NT2/D1 (cell line): ENCODE results near the gene TELO2.

ENCODE experiments used
- DNase-seq: peaks from one replicate; pipeline ENCODE4 v3.0.0-alpha.2; 2011; ENCODE audit warnings: low read depth, low spot score
- H3K27me3 ChIP-seq: 2 replicates; pipeline ENCODE4 v1.6.0; 2011; ENCODE audit warnings: mild to moderate bottlenecking; ENCODE audit not compliant: insufficient read length, insufficient read depth
- H3K36me3 ChIP-seq: 2 replicates; pipeline ENCODE4 v1.6.1; 2011; ENCODE audit warnings: mild to moderate bottlenecking, low read length, mixed read lengths; ENCODE audit not compliant: insufficient read depth, insufficient read length
- H3K4me1 ChIP-seq: 2 replicates; pipeline ENCODE4 v1.5.1; 2011; ENCODE audit not compliant: insufficient read depth, insufficient read length
- H3K4me3 ChIP-seq: 2 replicates; pipeline ENCODE4 v1.5.1; 2011; ENCODE audit warnings: low read depth; ENCODE audit not compliant: insufficient read length
- H3K9ac ChIP-seq: 2 replicates; pipeline ENCODE4 v1.6.0; 2011; ENCODE audit warnings: low read depth; ENCODE audit not compliant: insufficient read length
- H3K9me3 ChIP-seq: 2 replicates; pipeline ENCODE4 v1.5.1; 2011; ENCODE audit warnings: mild to moderate bottlenecking, low read length; ENCODE audit not compliant: insufficient read depth
- SUZ12 ChIP-seq: IDR thresholded peaks from 2 replicates; pipeline ENCODE4 v1.6.1; 2011; ENCODE audit not compliant: insufficient read length, insufficient read depth; ENCODE audit errors: extremely low read depth
- YY1 ChIP-seq: IDR thresholded peaks from 2 replicates; pipeline ENCODE4 v1.6.1; 2011; ENCODE audit not compliant: insufficient read length, insufficient read depth
- ZNF274 ChIP-seq: IDR thresholded peaks from 2 replicates; pipeline ENCODE4 v1.6.1; 2011; ENCODE audit warnings: mild to moderate bottlenecking, low read depth, low read length

TELO2 gene

DNA sequence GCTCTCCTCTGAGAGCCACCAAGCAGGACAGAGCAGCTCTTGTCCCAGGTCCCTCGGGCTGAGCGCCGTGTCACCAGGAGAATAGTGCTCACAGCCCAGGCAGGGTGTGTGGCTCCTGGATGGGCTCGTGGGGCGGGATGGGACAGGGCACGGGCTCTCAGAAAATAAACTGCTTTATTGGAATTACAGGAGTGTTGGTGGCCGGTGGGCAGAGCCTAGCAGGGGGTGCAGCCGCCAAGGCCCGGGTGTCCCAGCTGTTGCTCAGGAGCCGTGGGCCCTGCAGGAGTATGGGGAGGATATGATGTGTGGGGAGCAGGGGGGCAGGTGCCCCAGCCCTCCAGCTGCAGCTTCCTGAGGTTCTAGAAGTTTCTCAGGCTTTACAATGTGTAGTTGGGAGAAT, 17.1 kb downstream of the TELO2 start:
- no peak overlapping the region for H3K4me3 ChIP-seq
- DNase-seq = no peak

GRCh38 chr16:1510941-1511351, 17.8 kb downstream of the TELO2 start:
- no peak overlapping the region for H3K4me3 ChIP-seq
- no peak for DNase-seq
- H3K36me3 ChIP-seq = peaks cover 65% of the 10 kb centered on the region

More for the DNA sequence above, 17.1 kb downstream of the TELO2 start:
- peaks cover 7% of the 10 kb centered on the region for H3K4me1 ChIP-seq
- no peaks in the 10 kb centered on the region for H3K9me3 ChIP-seq
- TF ChIP-seq SUZ12 = no peak
- TF ChIP-seq YY1 = no peak
- no peak for TF ChIP-seq ZNF274
- no peak overlapping the region for H3K9ac ChIP-seq
- peaks cover 71% of the 10 kb centered on the region for H3K36me3 ChIP-seq
- no peaks in the 10 kb centered on the region for H3K27me3 ChIP-seq

DNA sequence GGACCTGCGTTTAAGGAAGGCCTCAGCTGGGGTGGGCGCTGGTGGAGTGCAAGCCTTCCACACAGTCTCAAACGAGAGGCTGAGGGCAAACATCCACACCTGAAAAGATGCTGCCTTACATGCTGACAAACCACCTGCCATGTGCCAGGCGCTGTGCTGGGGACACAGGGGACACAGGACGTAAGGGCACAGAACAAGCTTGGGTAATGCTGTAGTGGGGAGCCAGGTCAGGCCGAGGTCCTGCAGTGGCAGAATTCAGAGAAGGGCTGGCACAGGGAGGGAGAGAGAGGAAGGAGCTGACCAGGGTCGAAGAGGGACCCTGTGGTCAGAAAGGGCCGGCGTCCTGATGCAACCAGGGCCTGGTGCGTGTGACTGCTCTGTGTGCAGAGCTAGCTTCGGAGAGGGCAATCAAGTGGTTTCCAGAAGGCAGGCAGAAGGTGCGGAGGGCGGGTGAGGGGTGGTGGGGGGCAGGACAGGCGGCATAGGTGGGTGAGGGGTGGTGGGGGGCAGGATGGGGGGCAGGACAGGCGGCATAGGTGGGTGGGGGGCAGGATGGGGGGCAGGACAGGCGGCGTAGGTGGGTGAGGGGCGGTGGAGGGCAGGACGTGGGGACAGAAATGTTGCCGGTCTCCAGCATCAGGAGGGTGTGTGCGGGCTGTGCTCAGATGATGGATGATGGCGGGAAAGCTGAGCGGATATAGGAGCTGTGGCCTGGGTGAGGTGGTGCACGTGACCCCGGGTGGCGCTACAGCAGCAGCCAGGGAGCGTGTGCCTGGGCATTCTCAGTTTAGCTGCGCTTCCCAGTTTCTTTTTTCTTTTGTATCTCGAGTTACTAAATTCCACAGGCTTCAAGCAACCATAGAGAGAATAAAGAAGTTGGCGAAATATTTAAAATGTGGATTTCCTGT, 18.8 kb downstream of the TELO2 start:
- Histone ChIP-seq H3K4me1 (peaks cover 3% of the 10 kb centered on the region), H3K9ac (no peak overlapping the region), H3K27me3 (no peaks in the 10 kb centered on the region), H3K9me3 (no peaks in the 10 kb centered on the region), H3K36me3 (peaks cover 55% of the 10 kb centered on the region), H3K4me3 (no peak overlapping the region)
- no peak for DNase-seq
- no peak for TF ChIP-seq YY1

More at GRCh38 chr16:1510941-1511351, 17.8 kb downstream of the TELO2 start:
- Histone ChIP-seq H3K9me3 (no peaks in the 10 kb centered on the region), H3K27me3 (no peaks in the 10 kb centered on the region), H3K9ac (no peak overlapping the region), H3K4me1 (peaks cover 7% of the 10 kb centered on the region)
- TF ChIP-seq ZNF274 (no peak), SUZ12 (no peak), YY1 (no peak)

GRCh38 chr16:1512774-1513173, 19.6 kb downstream of the TELO2 start:
- H3K9ac ChIP-seq = no peak overlapping the region
- peaks cover 47% of the 10 kb centered on the region for H3K36me3 ChIP-seq
- peaks cover 3% of the 10 kb centered on the region for H3K4me1 ChIP-seq
- H3K4me3 ChIP-seq = no peak overlapping the region
- no peaks in the 10 kb centered on the region for H3K27me3 ChIP-seq
- TF ChIP-seq YY1 = no peak
- TF ChIP-seq SUZ12 = no peak
- TF ChIP-seq ZNF274 = no peak
- no peak for DNase-seq
- H3K9me3 ChIP-seq = no peaks in the 10 kb centered on the region

DNA sequence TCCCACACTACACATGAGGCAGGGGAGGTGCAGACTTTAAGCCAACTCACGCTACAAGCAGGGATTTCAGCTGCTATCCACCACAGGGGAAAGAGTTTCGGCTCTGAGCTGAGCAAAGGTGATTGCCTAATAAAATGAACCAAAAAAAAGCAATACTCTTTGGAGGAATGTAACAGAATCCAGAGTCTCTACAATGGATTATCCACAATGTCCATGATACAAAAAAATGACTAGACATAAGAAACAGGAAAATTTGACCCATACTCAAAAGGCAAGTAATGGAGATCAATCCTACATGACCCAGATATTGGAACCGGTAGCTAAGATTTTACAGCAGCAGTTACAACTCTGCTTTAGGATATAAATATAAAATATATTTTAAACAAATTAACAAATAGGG, 21.3 kb downstream of the TELO2 start:
- no peak for DNase-seq
- TF ChIP-seq SUZ12 (no peak), ZNF274 (no peak), YY1 (no peak)
- no peak overlapping the region for H3K9ac ChIP-seq
- H3K9me3 ChIP-seq = no peaks in the 10 kb centered on the region
- no peaks in the 10 kb centered on the region for H3K27me3 ChIP-seq
- H3K36me3 ChIP-seq = peaks cover 37% of the 10 kb centered on the region
- peaks cover 3% of the 10 kb centered on the region for H3K4me1 ChIP-seq
- H3K4me3 ChIP-seq = no peak overlapping the region

DNA sequence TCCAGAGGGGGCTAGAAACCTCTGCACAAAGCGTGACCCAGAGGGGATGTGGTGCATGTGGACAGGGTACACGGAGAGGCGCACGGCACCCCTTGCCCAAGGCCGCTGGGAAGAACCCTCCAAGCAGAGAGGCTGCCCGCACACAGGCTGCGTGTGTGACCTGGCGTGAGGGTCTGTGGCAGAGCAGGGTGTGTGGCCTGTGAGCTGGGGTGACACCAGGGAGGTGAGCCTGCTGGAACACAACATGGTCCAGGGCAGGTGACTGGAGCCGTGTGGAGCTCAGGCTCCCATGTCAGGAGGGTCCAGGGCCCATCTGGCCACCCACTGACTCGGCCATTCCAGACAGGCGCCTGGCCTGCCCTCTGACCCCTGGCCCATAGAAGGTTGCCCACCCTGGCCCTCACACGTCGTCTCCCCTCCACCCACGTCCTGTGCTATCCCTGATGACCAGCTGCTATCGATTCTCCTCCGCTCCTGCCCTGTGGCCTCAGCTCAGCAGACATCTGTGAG, 25.5 kb downstream of the TELO2 start:
- no peaks in the 10 kb centered on the region for H3K4me1 ChIP-seq
- H3K27me3 ChIP-seq = no peaks in the 10 kb centered on the region
- H3K4me3 ChIP-seq = no peak overlapping the region
- no peak overlapping the region for H3K9ac ChIP-seq
- no peak for DNase-seq
- H3K36me3 ChIP-seq = peaks cover 18% of the 10 kb centered on the region
- H3K9me3 ChIP-seq = no peaks in the 10 kb centered on the region
- TF ChIP-seq SUZ12 (no peak), YY1 (no peak), ZNF274 (no peak)

- TF ChIP-seq SUZ12 (no peak), ZNF274 (no peak), YY1 (no peak)
These were observed 26.7 kb downstream of the TELO2 start for GRCh38 chr16:1519831-1520230.

DNA sequence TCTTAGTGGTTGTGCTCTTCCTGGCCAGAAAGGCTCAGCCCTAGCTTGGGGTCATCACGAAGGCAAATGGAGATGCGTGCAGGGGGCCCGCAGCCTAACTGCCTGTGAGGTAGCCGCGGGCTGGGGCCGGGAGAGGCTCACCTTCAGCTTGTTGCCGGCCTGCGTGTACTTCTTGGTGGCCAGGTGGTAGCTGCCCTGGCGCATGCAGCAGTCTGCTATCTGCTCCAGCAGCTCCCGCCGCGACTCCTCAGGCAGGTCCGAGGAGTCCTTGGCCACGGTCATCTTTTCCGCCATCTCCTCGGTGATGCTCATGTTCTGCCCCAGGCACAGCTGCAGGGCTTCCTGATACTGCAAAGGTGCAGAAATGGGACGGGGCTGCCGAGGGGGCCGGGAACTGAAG, 27.3 kb downstream of the TELO2 start:
- DNase-seq = no peak
- H3K36me3 ChIP-seq = peaks cover 18% of the 10 kb centered on the region
- no peaks in the 10 kb centered on the region for H3K27me3 ChIP-seq
- H3K9ac ChIP-seq = no peak overlapping the region
- H3K9me3 ChIP-seq = no peaks in the 10 kb centered on the region
- no peaks in the 10 kb centered on the region for H3K4me1 ChIP-seq
- no peak for TF ChIP-seq SUZ12
- TF ChIP-seq YY1 = no peak
- TF ChIP-seq ZNF274 = no peak
- no peak overlapping the region for H3K4me3 ChIP-seq

More at GRCh38 chr16:1519831-1520230, 26.7 kb downstream of the TELO2 start:
- DNase-seq = no peak
- Histone ChIP-seq H3K4me3 (no peak overlapping the region), H3K9ac (no peak overlapping the region), H3K9me3 (no peaks in the 10 kb centered on the region), H3K4me1 (no peaks in the 10 kb centered on the region), H3K36me3 (peaks cover 18% of the 10 kb centered on the region), H3K27me3 (no peaks in the 10 kb centered on the region)
